Smooth muscle cell (in vitro differentiated cells): Measurements from ENCODE around the gene LASP1NB.

ENCODE experiments used
- DNase-seq: peaks from one replicate; lab custom pipeline; 2025; ENCODE audit not compliant: unreplicated experiment; lab: John Stamatoyannopoulos, UW
- H2AFZ ChIP-seq: fragments of 200-600 bp; sonication (generic); 2 replicates; pipeline ENCODE4 v1.6.0; 2016; ENCODE audit warnings: antibody characterized with exemption, low read depth, mild to moderate bottlenecking
- H3F3A ChIP-seq: fragments of 200-600 bp; sonication (generic); 2 replicates; pipeline ENCODE4 v1.6.0; 2017; ENCODE audit warnings: antibody characterized with exemption, low read depth
- H3K27ac ChIP-seq: fragments of 200-600 bp; sonication (generic); 2 replicates; pipeline ENCODE4 v1.5.1; 2016; ENCODE audit warnings: low read depth, mild to moderate bottlenecking
- H3K27me3 ChIP-seq: fragments of 200-600 bp; sonication (generic); 2 replicates; pipeline ENCODE4 v1.6.1; 2016; ENCODE audit warnings: low read depth, mild to moderate bottlenecking
- H3K36me3 ChIP-seq: fragments of 200-600 bp; sonication (generic); 2 replicates; pipeline ENCODE4 v1.5.1; 2016; ENCODE audit warnings: low read depth
- H3K4me1 ChIP-seq: fragments of 200-600 bp; sonication (generic); 2 replicates; pipeline ENCODE4 v1.5.1; 2016; ENCODE audit warnings: low read depth
- H3K4me2 ChIP-seq: fragments of 200-600 bp; sonication (generic); 2 replicates; pipeline ENCODE4 v1.6.0; 2016; ENCODE audit warnings: mild to moderate bottlenecking
- H3K4me3 ChIP-seq: fragments of 200-600 bp; sonication (generic); 2 replicates; pipeline ENCODE4 v1.5.1; 2016; ENCODE audit warnings: mild to moderate bottlenecking
- H3K79me2 ChIP-seq: fragments of 200-600 bp; sonication (generic); 2 replicates; pipeline ENCODE4 v1.6.0; 2016; ENCODE audit warnings: low read depth, mild to moderate bottlenecking
- H3K9ac ChIP-seq: fragments of 200-600 bp; sonication (generic); 2 replicates; pipeline ENCODE4 v1.6.0; 2016; ENCODE audit warnings: low read depth
- H3K9me3 ChIP-seq: fragments of 200-600 bp; sonication (generic); replicated peaks from 2 replicates; pipeline ENCODE4 v1.5.1; 2016; ENCODE audit warnings: low read depth
- H4K20me1 ChIP-seq: fragments of 200-600 bp; sonication (generic); 2 replicates; pipeline ENCODE4 v1.6.0; 2016; ENCODE audit warnings: low read depth
- CTCF ChIP-seq: fragments of 200-600 bp; sonication (generic); IDR thresholded peaks from 2 replicates; pipeline ENCODE4 v1.5.1; 2017; ENCODE audit warnings: borderline replicate concordance, mild to moderate bottlenecking, antibody characterized with exemption; ENCODE audit not compliant: insufficient read depth, poor library complexity, severe bottlenecking
- WGBS: methylation state at CpG from one replicate; pipeline ENCODE4 v1.1.7; 2016; ENCODE audit warnings: low lambda C conversion rate; 5-methylcytosine and 5-hydroxymethylcytosine counted together

Gene LASP1NB

DNA sequence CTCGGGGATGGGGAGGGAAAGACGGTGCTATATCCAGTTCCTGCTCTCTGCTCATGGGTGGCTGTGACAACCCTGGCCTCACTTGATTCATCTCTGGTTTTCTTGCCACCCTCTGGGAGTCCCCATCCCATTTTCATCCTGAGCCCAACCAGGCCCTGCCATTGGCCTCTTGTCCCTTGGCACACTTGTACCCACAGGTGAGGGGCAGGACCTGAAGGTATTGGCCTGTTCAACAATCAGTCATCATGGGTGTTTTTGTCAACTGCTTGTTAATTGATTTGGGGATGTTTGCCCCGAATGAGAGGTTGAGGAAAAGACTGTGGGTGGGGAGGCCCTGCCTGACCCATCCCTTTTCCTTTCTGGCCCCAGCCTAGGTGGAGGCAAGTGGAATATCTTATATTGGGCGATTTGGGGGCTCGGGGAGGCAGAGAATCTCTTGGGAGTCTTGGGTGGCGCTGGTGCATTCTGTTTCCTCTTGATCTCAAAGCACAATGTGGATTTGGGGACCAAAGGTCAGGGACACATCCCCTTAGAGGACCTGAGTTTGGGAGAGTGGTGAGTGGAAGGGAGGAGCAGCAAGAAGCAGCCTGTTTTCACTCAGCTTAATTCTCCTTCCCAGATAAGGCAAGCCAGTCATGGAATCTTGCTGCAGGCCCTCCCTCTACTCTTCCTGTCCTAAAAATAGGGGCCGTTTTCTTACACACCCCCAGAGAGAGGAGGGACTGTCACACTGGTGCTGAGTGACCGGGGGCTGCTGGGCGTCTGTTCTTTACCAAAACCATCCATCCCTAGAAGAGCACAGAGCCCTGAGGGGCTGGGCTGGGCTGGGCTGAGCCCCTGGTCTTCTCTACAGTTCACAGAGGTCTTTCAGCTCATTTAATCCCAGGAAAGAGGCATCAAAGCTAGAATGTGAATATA is 4.8 kb upstream of the LASP1NB start:
- Histone ChIP-seq H3K4me3 (no peak overlapping the region), H2AFZ (no peak overlapping the region), H3K4me1 (peaks cover 14% of the 10 kb centered on the region), H3K79me2 (no peaks in the 10 kb centered on the region), H3F3A (peaks cover 25% of the 10 kb centered on the region), H3K4me2 (no peak overlapping the region), H3K36me3 (no peaks in the 10 kb centered on the region), H3K27ac (peak overlapping the region; percentile 7), H3K9ac (no peak overlapping the region), H3K9me3 (no peaks in the 10 kb centered on the region), H4K20me1 (peaks cover 65% of the 10 kb centered on the region), H3K27me3 (no peaks in the 10 kb centered on the region)
- WGBS, result 64% methylated on average over 9 of the region's 9 CpGs
- DNase-seq, result no peak
- no peak for TF ChIP-seq CTCF

GRCh38 chr17:38921756-38922411 is 3.5 kb upstream of the LASP1NB start:
- Histone ChIP-seq H4K20me1 (peaks cover 52% of the 10 kb centered on the region), H3K9ac (no peak overlapping the region), H3F3A (peaks cover 23% of the 10 kb centered on the region), H3K4me2 (no peak overlapping the region), H2AFZ (no peak overlapping the region), H3K4me1 (peaks cover 24% of the 10 kb centered on the region), H3K36me3 (no peaks in the 10 kb centered on the region), H3K9me3 (no peaks in the 10 kb centered on the region), H3K79me2 (no peaks in the 10 kb centered on the region), H3K27me3 (no peaks in the 10 kb centered on the region), H3K27ac (no peak overlapping the region), H3K4me3 (no peak overlapping the region)
- no peak for DNase-seq
- no peak for TF ChIP-seq CTCF
- WGBS, result 87% methylated on average over 13 of the region's 13 CpGs

DNA sequence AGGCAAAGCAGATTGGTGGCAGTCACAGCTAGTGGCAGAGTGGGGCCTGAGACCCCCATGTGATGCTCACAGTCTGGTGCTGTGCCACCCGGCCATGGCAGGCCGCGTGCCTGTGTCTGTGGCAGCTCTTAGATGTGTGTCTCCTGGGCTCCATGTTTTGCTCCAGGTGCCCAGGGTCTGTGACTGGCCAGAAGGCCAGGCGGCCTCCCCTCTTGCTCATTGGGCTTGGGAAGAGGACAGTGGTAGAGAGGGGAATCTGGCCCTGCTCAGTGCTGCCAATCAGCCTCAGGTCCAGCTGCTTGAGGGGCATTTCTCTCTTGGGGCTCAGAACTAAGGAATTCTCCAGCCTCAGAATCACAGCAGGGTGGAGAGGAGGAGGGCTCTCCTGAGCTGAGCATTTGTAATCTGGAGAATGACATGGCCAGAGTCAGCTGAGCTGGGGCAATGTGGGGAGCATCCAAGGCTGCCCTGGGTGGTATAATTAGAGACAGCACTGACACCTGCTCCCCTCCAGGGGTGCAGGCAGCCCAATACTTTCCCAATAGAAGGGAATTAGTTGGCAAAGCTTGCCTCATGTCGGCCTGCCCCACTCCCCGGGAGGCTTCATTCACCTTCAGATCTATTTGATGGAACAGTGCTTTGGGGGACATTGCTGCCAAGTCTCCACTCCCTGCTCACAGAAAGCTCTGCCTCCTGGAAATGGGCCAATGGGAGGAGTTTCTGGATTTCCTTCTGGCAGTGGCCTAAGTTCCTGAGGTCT is 2.7 kb upstream of the LASP1NB start:
- no peak overlapping the region for H3K27ac ChIP-seq
- H3K27me3 ChIP-seq, result no peaks in the 10 kb centered on the region
- H3F3A ChIP-seq, result peaks cover 23% of the 10 kb centered on the region
- no peaks in the 10 kb centered on the region for H3K9me3 ChIP-seq
- no peak overlapping the region for H3K4me3 ChIP-seq
- H4K20me1 ChIP-seq, result peaks cover 44% of the 10 kb centered on the region
- TF ChIP-seq CTCF, result no peak
- H2AFZ ChIP-seq, result no peak overlapping the region
- no peak overlapping the region for H3K9ac ChIP-seq
- WGBS, result 76% methylated on average over 6 of the region's 6 CpGs
- no peaks in the 10 kb centered on the region for H3K79me2 ChIP-seq
- no peak overlapping the region for H3K4me2 ChIP-seq
- peaks cover 24% of the 10 kb centered on the region for H3K4me1 ChIP-seq
- no peaks in the 10 kb centered on the region for H3K36me3 ChIP-seq
- DNase-seq, result no peak
